Effector memory CD4-positive, alpha-beta T cell (primary cell): ENCODE results near the gene PSMG3.

Experiments used
- DNase-seq, 3 donors: peaks; one replicate each; pipeline ENCODE4 v3.0.0-alpha.2; 2020
- H3K27ac ChIP-seq: 2 replicates; pipeline ENCODE4 v1.7.0; 2013; ENCODE audit warnings: mild to moderate bottlenecking, low read length, moderate library complexity; ENCODE audit not compliant: insufficient read depth, poor library complexity, severe bottlenecking
- H3K27me3 ChIP-seq: replicated peaks from 2 replicates; pipeline ENCODE4 v1.7.0; 2013; ENCODE audit warnings: mild to moderate bottlenecking, low read length; ENCODE audit not compliant: insufficient read depth, control insufficient read depth, poor library complexity, severe bottlenecking
- H3K36me3 ChIP-seq: 2 replicates; pipeline ENCODE4 v1.7.0; 2013; ENCODE audit warnings: mild to moderate bottlenecking, low read length, moderate library complexity; ENCODE audit not compliant: control insufficient read depth, insufficient read depth
- H3K4me1 ChIP-seq: 2 replicates; pipeline ENCODE4 v1.7.0; 2013; ENCODE audit warnings: low read length, mild to moderate bottlenecking; ENCODE audit not compliant: control insufficient read depth, insufficient read depth, poor library complexity, severe bottlenecking
- H3K4me3 ChIP-seq: 2 replicates; pipeline ENCODE4 v1.7.0; 2013; ENCODE audit warnings: low read length, low read depth, mild to moderate bottlenecking; ENCODE audit not compliant: insufficient read depth, poor library complexity, severe bottlenecking
- H3K9me3 ChIP-seq: 2 replicates; pipeline ENCODE4 v1.7.0; 2013; ENCODE audit warnings: mild to moderate bottlenecking, low read length, moderate library complexity; ENCODE audit not compliant: control insufficient read depth

The PSMG3 gene

GRCh38 chr7:1567049-1567771 is 2.6 kb downstream of the PSMG3 start:
- Histone ChIP-seq H3K27ac (no peak overlapping the region), H3K4me1 (peaks cover 15% of the 10 kb centered on the region)

GRCh38 chr7:1566687-1567048 is 3.2 kb downstream of the PSMG3 start:
- H3K27me3 ChIP-seq: no peaks in the 10 kb centered on the region
- H3K27ac ChIP-seq: no peak overlapping the region
- peaks cover 15% of the 10 kb centered on the region for H3K4me1 ChIP-seq
- peaks cover 10% of the 10 kb centered on the region for H3K36me3 ChIP-seq
- DNase-seq: no peak
- no peaks in the 10 kb centered on the region for H3K9me3 ChIP-seq
- H3K4me3 ChIP-seq: no peak overlapping the region

More at GRCh38 chr7:1567049-1567771, 2.6 kb downstream of the PSMG3 start:
- Histone ChIP-seq H3K36me3 (peaks cover 10% of the 10 kb centered on the region), H3K4me3 (no peak overlapping the region), H3K27me3 (no peaks in the 10 kb centered on the region), H3K9me3 (no peaks in the 10 kb centered on the region)
- DNase-seq: no peak

- no peaks in the 10 kb centered on the region for H3K9me3 ChIP-seq
- no peak overlapping the region for H3K4me3 ChIP-seq
- no peaks in the 10 kb centered on the region for H3K27me3 ChIP-seq
- no peak overlapping the region for H3K27ac ChIP-seq
- peaks cover 9% of the 10 kb centered on the region for H3K4me1 ChIP-seq
- peaks cover 10% of the 10 kb centered on the region for H3K36me3 ChIP-seq
- DNase-seq: no peak
Observed at GRCh38 chr7:1564603-1565022, 5.2 kb downstream of the PSMG3 start.

- Histone ChIP-seq H3K4me3 (no peak overlapping the region), H3K27ac (no peak overlapping the region), H3K27me3 (no peaks in the 10 kb centered on the region), H3K9me3 (no peaks in the 10 kb centered on the region), H3K36me3 (peaks cover 10% of the 10 kb centered on the region), H3K4me1 (peaks cover 3% of the 10 kb centered on the region)
- no peak for DNase-seq
Observed at GRCh38 chr7:1563981-1564602, 5.7 kb downstream of the PSMG3 start.

GRCh38 chr7:1562597-1563051 is 7.2 kb downstream of the PSMG3 start:
- H3K27me3 ChIP-seq: no peaks in the 10 kb centered on the region
- peaks cover 9% of the 10 kb centered on the region for H3K36me3 ChIP-seq
- H3K4me3 ChIP-seq: no peak overlapping the region
- H3K9me3 ChIP-seq: no peaks in the 10 kb centered on the region
- DNase-seq: no peak
- H3K4me1 ChIP-seq: no peaks in the 10 kb centered on the region
- H3K27ac ChIP-seq: no peak overlapping the region

GRCh38 chr7:1562116-1562515 is 7.7 kb downstream of the PSMG3 start:
- Histone ChIP-seq H3K4me3 (no peak overlapping the region), H3K27me3 (no peaks in the 10 kb centered on the region), H3K4me1 (no peaks in the 10 kb centered on the region), H3K27ac (no peak overlapping the region), H3K9me3 (no peaks in the 10 kb centered on the region), H3K36me3 (peaks cover 4% of the 10 kb centered on the region)
- no peak for DNase-seq

- Histone ChIP-seq H3K4me3 (no peak overlapping the region), H3K27me3 (no peaks in the 10 kb centered on the region)
Observed at GRCh38 chr7:1561036-1561940, 8.5 kb downstream of the PSMG3 start.

GRCh38 chr7:1560620-1561031 is 9.2 kb downstream of the PSMG3 start:
- Histone ChIP-seq H3K4me3 (no peak overlapping the region), H3K9me3 (no peaks in the 10 kb centered on the region), H3K27me3 (no peaks in the 10 kb centered on the region), H3K4me1 (no peaks in the 10 kb centered on the region), H3K36me3 (no peaks in the 10 kb centered on the region), H3K27ac (no peak overlapping the region)
- DNase-seq: no peak

More at GRCh38 chr7:1561036-1561940, 8.5 kb downstream of the PSMG3 start:
- DNase-seq: no peak
- no peaks in the 10 kb centered on the region for H3K36me3 ChIP-seq
- no peaks in the 10 kb centered on the region for H3K9me3 ChIP-seq
- no peaks in the 10 kb centered on the region for H3K4me1 ChIP-seq
- H3K27ac ChIP-seq: no peak overlapping the region

- H3K4me1 ChIP-seq: no peaks in the 10 kb centered on the region
- H3K27me3 ChIP-seq: no peaks in the 10 kb centered on the region
- H3K4me3 ChIP-seq: no peak overlapping the region
- no peaks in the 10 kb centered on the region for H3K9me3 ChIP-seq
- DNase-seq: no peak
- H3K27ac ChIP-seq: no peak overlapping the region
- H3K36me3 ChIP-seq: no peaks in the 10 kb centered on the region
Observed at GRCh38 chr7:1559626-1560590, 9.9 kb downstream of the PSMG3 start.
